Right lobe of liver (tissue), 6 donors: ENCODE data around the gene CLDND1. TPM values are rescaled to one million over a fixed set of nuclear protein-coding genes. Genes with fewer than 3 reads are reported as not detected.

Experiments used
- ATAC-seq, 4 donors: fragments of 200-7000 bp; cut with Tn5 transposase; one replicate each; pipeline ENCODE4 v1.9.1; 2020; ENCODE audit warnings: mild to moderate bottlenecking in 4 of 4, moderate library complexity in 4 of 4
- DNase-seq, 3 donors: peaks; one replicate each; pipeline ENCODE4 v3.0.0-alpha.2; 2020
- H3K27ac ChIP-seq, 3 donors: fragments of 200-600 bp; one replicate each; pipeline ENCODE4 v1.8.0; 2022
- H3K27me3 ChIP-seq, 2 donors: fragments of 200-600 bp; one replicate each; pipeline ENCODE4 v1.8.0; 2022
- H3K36me3 ChIP-seq, 4 donors: fragments of 200-600 bp; sonication (generic) in 1 of 4; one replicate each; pipeline versions ENCODE4 v1.5.1 to v1.8.0; 2017 to 2022; ENCODE audit warnings: control low read depth in 1 of 4
- H3K4me1 ChIP-seq, 4 donors: fragments of 200-600 bp; sonication (generic) in 1 of 4; one replicate each; pipeline versions ENCODE4 v1.5.1 to v1.8.0; 2017 to 2022; ENCODE audit warnings: control low read depth in 1 of 4
- H3K4me3 ChIP-seq, 3 donors: fragments of 200-600 bp; one replicate each; pipeline ENCODE4 v1.8.0; 2022
- H3K9me3 ChIP-seq, 4 donors: fragments of 200-600 bp; sonication (generic) in 1 of 4; one replicate each; pipeline versions ENCODE4 v1.5.1 to v1.8.0; 2017 to 2022; ENCODE audit warnings: control low read depth in 1 of 4
- POLR2A ChIP-seq: fragments of 450-650 bp; IDR thresholded peaks from one replicate; pipeline ENCODE4 v1.6.1; 2017; ENCODE audit warnings: antibody characterized with exemption, mild to moderate bottlenecking
- WGBS: methylation state at CpG from one replicate; pipeline ENCODE4 v1.1.6; 2018; ENCODE audit warnings: low coverage, low lambda C conversion rate; ENCODE audit not compliant: insufficient coverage; ENCODE audit errors: missing lambda C conversion rate; 5-methylcytosine and 5-hydroxymethylcytosine counted together
- intact Hi-C, 2 donors: fragments of 100-400 bp; cut with DNase I; formaldehyde crosslinking; loops; one replicate each; pipeline versions ENCODE4 v1.11.2 to v1.14.1; 2022
- total RNA-seq, 6 experiments: library from RNA; depleted of rRNA in 2 of 6; stranded (reverse); fragments of >200 nt in 2 of 6; fragmentation: NEBNext Ultra II Directional in 3 of 6; extraction: Animal tissue kit (Norgen Biotek cat#: 25700) in 3 of 6; gene quantifications; one replicate each; pipeline versions ENCODE4 v1.1.0 to v1.2.4, GENCODE V29; 2016 to 2023
- TF ChIP-seq, protein P1 (sequence below), 4 donors: fragments of 200-600 bp in 3 of 4; fragments of 450-650 bp in 1 of 4; IDR thresholded peaks; one replicate each; pipeline versions ENCODE4 v1.5.1 to v1.8.0; 2016 to 2022; ENCODE audit warnings: antibody characterized with exemption in 4 of 4, mild to moderate bottlenecking in 2 of 4
- donor health status: DM: no; HTN: yes; CAD: no.
- donor health status: DM: no; HTN: no; CAD: no.
- donor health status: DM: no; HTN: no; CAD: no.
- donor health status: DM: no; HTN: yes; CAD: no.
- donor health status: DM: no; HTN: yes; CAD: no.

CLDND1 gene
- total RNA-seq, 6 experiments from 2014 or later: 26.1 to 44.8 (median 34.9) TPM

DNA sequence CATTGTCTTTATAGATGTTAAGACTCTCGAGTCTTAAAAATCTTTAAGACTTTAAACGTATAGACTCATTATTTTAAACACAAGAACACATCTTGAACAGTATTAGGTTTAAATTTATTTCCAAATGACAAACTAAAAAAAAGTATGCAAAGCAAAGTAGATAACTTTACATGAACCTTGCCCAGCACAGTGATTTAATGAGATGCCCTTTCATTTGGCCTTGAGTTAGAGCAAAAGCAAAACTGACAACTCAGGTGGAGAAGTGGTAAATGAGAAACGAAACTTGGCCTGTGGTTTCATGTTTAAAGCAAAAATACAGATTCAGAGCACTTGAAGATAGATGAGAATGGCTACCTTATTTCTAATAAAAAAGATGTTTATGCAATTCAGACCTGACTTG is 17.6 kb upstream of the CLDND1 start:
- Histone ChIP-seq H3K36me3 (no peaks in the 10 kb centered on the region), H3K4me3 (no peak overlapping the region), H3K27ac (no peak overlapping the region), H3K27me3 (no peaks in the 10 kb centered on the region), H3K9me3 (no peaks in the 10 kb centered on the region), H3K4me1 (no peaks in the 10 kb centered on the region)
- WGBS: 54% methylated on average over 3 of the region's 3 CpGs
- ATAC-seq (no peak), DNase-seq (no peak)
- intact Hi-C loops: no loop called here
- no peak for TF ChIP-seq POLR2A
- TF ChIP-seq, protein P1, sequence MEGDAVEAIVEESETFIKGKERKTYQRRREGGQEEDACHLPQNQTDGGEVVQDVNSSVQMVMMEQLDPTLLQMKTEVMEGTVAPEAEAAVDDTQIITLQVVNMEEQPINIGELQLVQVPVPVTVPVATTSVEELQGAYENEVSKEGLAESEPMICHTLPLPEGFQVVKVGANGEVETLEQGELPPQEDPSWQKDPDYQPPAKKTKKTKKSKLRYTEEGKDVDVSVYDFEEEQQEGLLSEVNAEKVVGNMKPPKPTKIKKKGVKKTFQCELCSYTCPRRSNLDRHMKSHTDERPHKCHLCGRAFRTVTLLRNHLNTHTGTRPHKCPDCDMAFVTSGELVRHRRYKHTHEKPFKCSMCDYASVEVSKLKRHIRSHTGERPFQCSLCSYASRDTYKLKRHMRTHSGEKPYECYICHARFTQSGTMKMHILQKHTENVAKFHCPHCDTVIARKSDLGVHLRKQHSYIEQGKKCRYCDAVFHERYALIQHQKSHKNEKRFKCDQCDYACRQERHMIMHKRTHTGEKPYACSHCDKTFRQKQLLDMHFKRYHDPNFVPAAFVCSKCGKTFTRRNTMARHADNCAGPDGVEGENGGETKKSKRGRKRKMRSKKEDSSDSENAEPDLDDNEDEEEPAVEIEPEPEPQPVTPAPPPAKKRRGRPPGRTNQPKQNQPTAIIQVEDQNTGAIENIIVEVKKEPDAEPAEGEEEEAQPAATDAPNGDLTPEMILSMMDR (IDR thresholded peaks at IDR 0.05): no peak

DNA sequence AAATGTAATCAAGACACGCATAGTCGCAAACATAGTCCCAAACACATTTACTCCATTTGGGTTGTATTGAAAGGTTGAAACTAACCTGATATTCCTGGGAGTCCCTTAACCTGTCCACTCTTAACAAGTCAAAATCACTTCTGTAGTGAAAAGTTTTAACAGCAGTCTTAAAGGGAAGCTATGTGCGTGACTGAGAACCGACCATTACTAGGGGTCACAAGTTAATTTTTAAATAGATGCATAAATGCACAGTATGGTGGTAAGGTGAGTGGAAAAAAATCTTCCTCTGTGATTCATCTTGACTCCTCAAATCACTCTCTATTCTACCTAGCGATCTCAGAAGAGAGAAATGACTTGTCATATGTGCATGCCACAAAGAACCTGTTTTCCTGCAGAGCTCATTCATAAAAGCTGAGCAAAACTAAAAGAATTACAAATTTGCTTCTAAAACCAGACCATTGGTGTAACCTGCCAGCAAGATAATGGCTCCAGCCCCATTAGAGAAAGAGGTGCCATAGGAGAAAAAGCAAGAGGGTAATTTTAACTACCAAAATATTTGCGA is 13.8 kb upstream of the CLDND1 start:
- no peak overlapping the region for H3K27ac ChIP-seq

DNA sequence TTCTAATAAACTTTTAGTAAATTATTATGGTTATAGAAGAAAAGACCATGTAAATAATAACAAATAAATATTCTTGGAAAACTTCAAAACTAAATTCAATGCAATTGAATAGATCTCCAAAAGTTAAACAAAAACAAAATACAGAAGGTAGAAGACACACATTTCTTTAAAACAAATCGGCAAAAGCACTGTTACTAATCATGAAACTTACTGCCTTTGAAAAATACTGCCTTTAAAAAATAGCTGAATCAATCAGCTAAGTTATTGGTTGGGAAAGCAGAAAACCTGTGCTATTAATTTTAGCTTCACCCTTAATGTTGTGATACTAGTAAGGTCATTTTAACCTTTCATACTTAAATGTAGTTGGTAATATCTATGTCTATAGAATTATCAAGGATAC is 12.0 kb upstream of the CLDND1 start:
- DNase-seq (no peak), ATAC-seq (no peak)
- no peaks in the 10 kb centered on the region for H3K36me3 ChIP-seq
- H3K9me3 ChIP-seq: no peaks in the 10 kb centered on the region
- H3K4me3 ChIP-seq: no peak overlapping the region
- H3K27me3 ChIP-seq: no peaks in the 10 kb centered on the region
- intact Hi-C loops: no loop called here
- no peak overlapping the region for H3K27ac ChIP-seq
- no peaks in the 10 kb centered on the region for H3K4me1 ChIP-seq
- TF ChIP-seq, protein P1 (IDR thresholded peaks at IDR 0.05): no peak
- TF ChIP-seq POLR2A: no peak
- 90% methylated on average over 1 of the region's 1 CpG for WGBS

More for the DNA sequence above, 13.8 kb upstream of the CLDND1 start:
- Histone ChIP-seq H3K36me3 (no peaks in the 10 kb centered on the region), H3K4me1 (no peaks in the 10 kb centered on the region), H3K27me3 (no peaks in the 10 kb centered on the region), H3K9me3 (no peaks in the 10 kb centered on the region), H3K4me3 (no peak overlapping the region)
- ATAC-seq (no peak), DNase-seq (no peak)
- no peak for TF ChIP-seq POLR2A
- TF ChIP-seq, protein P1 (IDR thresholded peaks at IDR 0.05): no peak
- 82% methylated on average over 6 of the region's 6 CpGs for WGBS
- intact Hi-C loops: no loop called here

DNA sequence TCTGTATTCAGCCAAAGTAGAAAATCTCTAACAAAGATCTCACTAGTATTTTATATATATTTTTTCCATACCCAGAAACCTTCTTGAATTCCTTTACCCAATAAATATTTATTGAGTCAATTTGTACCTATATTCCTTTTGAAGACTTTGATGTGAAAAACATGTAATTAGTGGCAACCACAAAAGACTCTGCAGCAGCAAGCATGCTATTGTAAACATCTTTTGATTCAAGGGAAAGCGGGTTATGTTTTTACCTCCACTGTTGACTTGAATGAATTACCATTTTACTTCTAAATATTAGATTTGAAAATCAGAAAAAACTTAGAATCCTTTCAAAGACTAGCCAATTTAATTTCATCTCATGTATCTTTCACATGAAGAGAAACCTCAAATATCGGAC is 11.5 kb upstream of the CLDND1 start:
- no peak overlapping the region for H3K27ac ChIP-seq
- no peak overlapping the region for H3K4me3 ChIP-seq
- ATAC-seq: no peak
- no peak for DNase-seq
- no peaks in the 10 kb centered on the region for H3K9me3 ChIP-seq
- intact Hi-C loops: no loop called here
- H3K4me1 ChIP-seq: no peaks in the 10 kb centered on the region
- no peaks in the 10 kb centered on the region for H3K27me3 ChIP-seq
- H3K36me3 ChIP-seq: no peaks in the 10 kb centered on the region
- TF ChIP-seq, protein P1 (IDR thresholded peaks at IDR 0.05): no peak
- TF ChIP-seq POLR2A: no peak
- WGBS: 88% methylated on average over 2 of the region's 2 CpGs
